ENCODE measurements around the gene CYP26C1.

Gene CYP26C1

GRCh38 chr10:93064874-93065660 lies 4.5 kb downstream of the CYP26C1 start:
- DNase-seq = no peak

GRCh38 chr10:93065675-93066543 lies 5.3 kb downstream of the CYP26C1 start:
- peak; percentile 66 for DNase-seq

GRCh38 chr10:93066544-93066913 lies 5.9 kb downstream of the CYP26C1 start:
- no peak for DNase-seq

- DNase-seq = no peak
These were observed 7.1 kb downstream of the CYP26C1 start for GRCh38 chr10:93067443-93068365.

- peak; percentile 69 for DNase-seq
These were observed 8.0 kb downstream of the CYP26C1 start for GRCh38 chr10:93068411-93069244.

DNA sequence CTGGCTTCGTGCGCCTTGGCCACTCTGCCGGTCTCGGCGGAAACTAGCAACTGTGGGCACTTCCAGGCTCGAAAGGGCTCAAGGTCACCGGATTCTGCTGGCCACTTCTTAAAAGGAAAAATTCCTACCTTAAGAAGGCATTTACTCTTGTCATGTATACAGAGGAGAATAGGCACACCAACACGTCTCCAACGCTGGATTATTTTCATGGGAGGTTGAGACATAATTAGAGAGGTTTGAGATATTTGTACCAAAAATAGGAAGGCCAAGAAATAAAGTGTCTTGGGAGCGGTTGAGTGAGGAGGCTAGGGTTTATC lies 8.6 kb downstream of the CYP26C1 start:
- no peak for DNase-seq

GRCh38 chr10:93070378-93071176 lies 10.0 kb downstream of the CYP26C1 start:
- DNase-seq = peak; percentile 47

DNA sequence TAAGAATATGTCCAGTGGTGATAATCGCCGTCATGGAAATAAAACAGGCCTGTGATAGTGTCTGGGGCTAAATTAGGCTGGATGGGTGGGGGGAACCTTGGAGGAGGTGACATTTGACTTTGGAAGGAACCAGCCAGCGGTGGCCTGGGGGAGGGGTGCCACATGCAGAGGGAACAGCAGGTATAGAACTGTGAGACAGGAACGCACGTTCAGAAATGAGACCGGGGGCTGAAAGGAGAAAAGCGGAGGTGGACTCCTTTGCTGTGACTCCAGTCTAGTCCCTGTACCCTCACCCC lies 10.5 kb downstream of the CYP26C1 start:
- DNase-seq = peak; percentile 34

DNA sequence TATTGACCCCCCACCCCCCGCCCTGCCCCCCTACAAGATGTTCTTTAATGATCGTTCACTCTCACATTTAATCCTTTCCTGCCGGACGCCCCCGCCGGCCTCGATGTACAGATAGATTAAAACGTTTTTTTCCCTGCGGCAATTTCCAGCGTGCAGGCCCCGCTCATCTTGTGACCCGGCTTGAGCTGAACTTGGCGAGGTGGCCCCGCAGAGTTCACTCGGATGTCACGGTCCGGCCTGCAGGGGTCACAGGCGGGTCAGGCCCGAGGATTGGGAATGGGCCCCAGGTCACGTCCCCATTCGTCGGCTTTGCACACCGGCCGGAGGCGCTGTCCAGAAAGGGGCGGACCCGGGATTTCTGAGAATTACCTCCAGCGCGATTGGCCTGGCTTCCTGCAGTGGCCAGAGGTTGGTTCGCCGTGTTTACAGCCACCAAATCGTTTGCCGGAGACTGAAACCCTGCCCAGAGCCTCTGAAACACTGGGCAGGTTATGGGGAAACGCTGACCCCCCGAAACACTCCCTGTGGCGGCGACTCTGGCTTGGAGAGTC lies 11.2 kb downstream of the CYP26C1 start:
- peak; percentile 92 for DNase-seq

- peak; percentile 59 for DNase-seq
These were observed 11.7 kb downstream of the CYP26C1 start for GRCh38 chr10:93072225-93072712.

DNA sequence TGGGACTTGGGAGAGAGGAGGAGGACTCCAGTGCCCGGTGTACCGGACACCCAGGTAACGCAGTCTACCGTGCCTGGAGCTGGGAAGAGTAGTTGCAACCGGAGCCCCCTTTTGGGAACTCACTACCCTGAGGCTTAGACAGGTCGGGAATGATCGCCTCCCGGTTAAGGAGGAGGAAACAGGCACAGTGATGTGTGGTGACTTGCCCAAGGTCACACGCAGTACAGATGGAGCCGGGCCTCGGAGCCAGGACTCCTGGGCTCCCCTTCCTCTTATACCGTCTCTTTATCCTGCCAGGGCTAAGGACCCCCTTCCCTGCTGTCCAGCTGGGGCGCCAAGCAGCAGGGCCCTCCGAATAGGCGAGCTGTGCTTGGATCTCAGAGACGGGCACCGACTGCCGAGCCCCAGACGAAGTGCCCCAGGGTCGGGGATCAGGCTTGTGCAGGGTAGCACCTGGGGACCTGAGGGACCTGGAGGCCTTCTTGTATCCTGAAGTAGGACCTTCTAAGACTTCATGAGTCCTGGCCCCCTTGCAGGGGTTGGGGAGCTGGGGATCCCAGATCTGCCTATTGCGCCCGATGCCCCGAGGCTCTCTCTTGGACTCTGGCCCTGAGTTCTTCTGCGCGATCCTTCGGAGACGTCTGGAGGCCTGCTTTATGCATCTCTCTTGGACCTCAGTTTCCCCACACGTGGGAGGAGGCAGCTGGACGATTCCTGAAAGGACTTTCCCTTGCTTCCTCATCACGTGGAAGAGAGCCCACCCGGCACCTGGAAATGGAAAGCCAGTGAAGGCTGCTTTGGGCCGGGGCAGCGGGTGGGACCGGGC lies 12.3 kb downstream of the CYP26C1 start:
- DNase-seq = peak; percentile 54

DNA sequence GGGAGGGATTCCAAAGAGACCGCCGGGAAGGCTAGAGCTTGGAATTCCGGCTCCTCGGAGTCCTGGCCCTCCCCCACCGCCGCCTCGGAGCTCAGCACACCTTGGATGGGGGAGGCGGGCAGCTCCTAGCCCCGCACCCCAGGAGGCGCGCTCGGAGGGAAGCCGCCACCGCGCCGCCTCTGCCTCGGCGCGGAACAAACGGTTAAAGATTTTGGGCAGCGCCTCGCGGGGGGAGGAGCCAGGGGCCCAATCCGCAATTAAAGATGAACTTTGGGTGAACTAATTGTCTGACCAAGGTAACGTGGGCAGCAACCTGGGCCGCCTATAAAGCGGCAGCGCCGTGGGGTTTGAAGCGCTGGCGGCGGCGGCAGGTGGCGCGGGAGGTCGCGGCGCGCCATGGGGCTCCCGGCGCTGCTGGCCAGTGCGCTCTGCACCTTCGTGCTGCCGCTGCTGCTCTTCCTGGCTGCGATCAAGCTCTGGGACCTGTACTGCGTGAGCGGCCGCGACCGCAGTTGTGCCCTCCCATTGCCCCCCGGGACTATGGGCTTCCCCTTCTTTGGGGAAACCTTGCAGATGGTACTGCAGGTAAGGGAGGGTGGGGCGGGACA lies 13.0 kb downstream of the CYP26C1 start, which contains the start of gene CYP26A1:
TSS of gene CYP26A1 (plus strand) at position 355 of the 608 bp plus-strand sequence. CDS start at position 397, 42 bp downstream.
- DNase-seq = peak; percentile 60

DNA sequence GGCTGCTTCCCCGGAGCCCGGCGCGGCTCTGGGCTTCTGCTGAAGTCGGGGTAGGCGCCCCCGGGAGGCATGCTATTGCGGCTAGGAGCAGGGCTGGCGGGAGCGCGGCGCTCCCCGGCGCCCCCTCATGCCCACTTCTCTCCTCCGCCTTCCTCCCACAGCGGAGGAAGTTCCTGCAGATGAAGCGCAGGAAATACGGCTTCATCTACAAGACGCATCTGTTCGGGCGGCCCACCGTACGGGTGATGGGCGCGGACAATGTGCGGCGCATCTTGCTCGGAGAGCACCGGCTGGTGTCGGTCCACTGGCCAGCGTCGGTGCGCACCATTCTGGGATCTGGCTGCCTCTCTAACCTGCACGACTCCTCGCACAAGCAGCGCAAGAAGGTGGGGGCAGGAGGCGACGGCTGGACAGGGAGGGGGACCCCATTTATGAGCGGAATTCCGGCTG lies 13.6 kb downstream of the CYP26C1 start:
- DNase-seq = peak; percentile 63

DNA sequence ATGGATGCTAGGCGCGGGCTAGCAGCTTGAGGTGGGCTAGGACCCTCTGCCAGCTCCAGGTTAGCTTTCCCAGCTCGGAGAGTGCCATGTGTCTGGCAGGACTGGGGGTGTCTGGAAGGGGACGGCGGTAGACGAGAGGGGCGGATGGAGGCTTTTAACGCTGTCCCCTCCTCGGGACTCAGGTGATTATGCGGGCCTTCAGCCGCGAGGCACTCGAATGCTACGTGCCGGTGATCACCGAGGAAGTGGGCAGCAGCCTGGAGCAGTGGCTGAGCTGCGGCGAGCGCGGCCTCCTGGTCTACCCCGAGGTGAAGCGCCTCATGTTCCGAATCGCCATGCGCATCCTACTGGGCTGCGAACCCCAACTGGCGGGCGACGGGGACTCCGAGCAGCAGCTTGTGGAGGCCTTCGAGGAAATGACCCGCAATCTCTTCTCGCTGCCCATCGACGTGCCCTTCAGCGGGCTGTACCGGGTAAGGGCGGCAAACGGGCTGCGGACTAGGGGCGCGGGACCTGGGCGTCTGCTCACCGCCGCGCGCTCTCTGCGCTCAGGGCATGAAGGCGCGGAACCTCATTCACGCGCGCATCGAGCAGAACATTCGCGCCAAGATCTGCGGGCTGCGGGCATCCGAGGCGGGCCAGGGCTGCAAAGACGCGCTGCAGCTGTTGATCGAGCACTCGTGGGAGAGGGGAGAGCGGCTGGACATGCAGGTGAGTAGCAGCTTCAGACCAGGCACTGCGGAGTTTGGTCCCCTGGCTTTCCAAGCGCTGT lies 14.2 kb downstream of the CYP26C1 start:
- DNase-seq = peak; percentile 64

- peak; percentile 57 for DNase-seq
These were observed 15.0 kb downstream of the CYP26C1 start for GRCh38 chr10:93075369-93076221.

GRCh38 chr10:93076871-93077270 lies 16.3 kb downstream of the CYP26C1 start:
- DNase-seq = peak; percentile 48

DNA sequence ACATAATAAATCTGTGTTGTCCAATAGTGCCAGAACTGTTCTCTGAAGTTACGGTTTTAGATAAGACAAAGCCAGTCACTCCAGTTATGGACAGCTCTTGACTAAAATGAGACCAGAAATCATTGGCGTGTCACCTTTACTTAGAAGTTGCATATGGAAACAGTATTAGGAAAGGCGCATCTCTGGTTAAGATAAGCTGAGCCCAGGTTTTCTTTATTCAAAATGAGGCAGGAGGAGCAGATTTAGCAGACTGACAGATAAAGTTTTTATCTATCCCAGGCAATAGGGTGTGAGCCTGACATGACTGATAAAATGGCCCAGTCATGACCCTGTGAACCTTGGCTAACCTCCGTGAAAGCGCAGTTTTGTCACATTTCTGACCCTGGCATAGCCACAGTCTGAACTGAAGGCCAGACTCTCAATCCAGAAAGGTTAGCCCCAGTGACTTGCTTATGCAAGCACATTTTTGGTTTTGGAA lies 17.3 kb downstream of the CYP26C1 start:
- peak; percentile 49 for DNase-seq

All from islet precursor cell (in vitro differentiated cells).